Panc1 (cell line): ENCODE measurements around the gene HSBP1.

Experiments used
- CTCF ChIP-seq: fragments of 450-650 bp; IDR thresholded peaks from 2 replicates; pipeline ENCODE4 v1.5.1; 2017; ENCODE audit warnings: mild to moderate bottlenecking
- SIN3A ChIP-seq: IDR thresholded peaks from 2 replicates; pipeline ENCODE4 v1.6.1; 2012; ENCODE audit warnings: low read depth, mild to moderate bottlenecking, low read length, moderate library complexity, borderline replicate concordance; ENCODE audit not compliant: insufficient read depth

- TF ChIP-seq CTCF (no peak), SIN3A (no peak)
Observed at GRCh38 chr16:83785455-83785854, 22.3 kb upstream of the HSBP1 start.
